ENCODE results near the gene LTB. TPM values are rescaled to one million over a fixed set of nuclear protein-coding genes. Genes with fewer than 3 reads are reported as not detected.

Gene LTB
- total and polyA plus RNA-seq, 5 donors from 2014 or later = 493 to 1,480 (median 1,395) TPM

- Mint-ChIP-seq H3K4me3 (peak overlapping the region in 1 of 4 donors; percentile 38), H3K27me3 (no peaks in the 10 kb centered on the region), H3K9me3 (no peaks in the 10 kb centered on the region), H3K36me3 (peaks cover 56% of the 10 kb centered on the region), H3K4me1 (peaks cover 15 to 53% (median 34%) of the 10 kb centered on the region in 4 donors), H3K27ac (peak overlapping the region in 1 of 3 donors; percentile 68)
- Histone ChIP-seq H3K36me3 (ENCODE audit: control insufficient read depth, insufficient read depth, low read length) (peaks cover 91% of the 10 kb centered on the region), H3K4me1 (ENCODE audit: control insufficient read depth, insufficient read depth, low read length, poor library complexity, severe bottlenecking) (peaks cover 18% of the 10 kb centered on the region), H3K27me3 (ENCODE audit: control insufficient read depth, insufficient read depth, low read length) (no peaks in the 10 kb centered on the region), H3K27ac (ENCODE audit: insufficient read depth, low read length, poor library complexity, severe bottlenecking) (no peak overlapping the region), H3K9me3 (ENCODE audit: control insufficient read depth in 2 of 2, low read length in 2 of 2) (no peaks in the 10 kb centered on the region), H3K4me3 (ENCODE audit: low read depth, low read length) (no peak overlapping the region)
- no peak for ATAC-seq (ENCODE audit: low read depth in 2 of 2)
- no peak for DNase-seq
These were observed 48.2 kb downstream of the LTB start for GRCh38 chr6:31534011-31534410.

GRCh38 chr6:31533455-31533841 is 48.8 kb downstream of the LTB start:
- H3K27ac ChIP-seq (ENCODE audit: insufficient read depth, low read length, poor library complexity, severe bottlenecking) = no peak overlapping the region
- H3K27me3 ChIP-seq (ENCODE audit: control insufficient read depth, insufficient read depth, low read length) = no peaks in the 10 kb centered on the region
- H3K9me3 ChIP-seq (ENCODE audit: control insufficient read depth in 2 of 2, low read length in 2 of 2) = no peaks in the 10 kb centered on the region
- H3K27ac Mint-ChIP-seq = peak overlapping the region in 1 of 3 donors; percentile 68
- DNase-seq = no peak
- H3K9me3 Mint-ChIP-seq = no peaks in the 10 kb centered on the region
- peak overlapping the region in 1 of 4 donors; percentile 17 for H3K4me3 Mint-ChIP-seq
- peaks cover 85% of the 10 kb centered on the region for H3K36me3 ChIP-seq (ENCODE audit: control insufficient read depth, insufficient read depth, low read length)
- H3K4me3 ChIP-seq (ENCODE audit: low read depth, low read length) = no peak overlapping the region
- no peaks in the 10 kb centered on the region for H3K27me3 Mint-ChIP-seq
- H3K36me3 Mint-ChIP-seq = peaks cover 50% of the 10 kb centered on the region
- H3K4me1 ChIP-seq (ENCODE audit: control insufficient read depth, insufficient read depth, low read length, poor library complexity, severe bottlenecking) = peaks cover 12% of the 10 kb centered on the region
- no peak for ATAC-seq (ENCODE audit: low read depth in 2 of 2)
- H3K4me1 Mint-ChIP-seq = peaks cover 10 to 50% (median 29%) of the 10 kb centered on the region in 4 donors

- Mint-ChIP-seq H3K4me3 (peak overlapping the region in 2 of 4 donors; percentile 10 to 17), H3K27ac (peak overlapping the region in 1 of 3 donors; percentile 68), H3K27me3 (no peaks in the 10 kb centered on the region), H3K36me3 (peaks cover 48% of the 10 kb centered on the region), H3K4me1 (peaks cover 7 to 46% (median 25%) of the 10 kb centered on the region in 4 donors), H3K9me3 (no peaks in the 10 kb centered on the region)
- no peaks in the 10 kb centered on the region for H3K27me3 ChIP-seq (ENCODE audit: control insufficient read depth, insufficient read depth, low read length)
- peaks cover 6% of the 10 kb centered on the region for H3K4me1 ChIP-seq (ENCODE audit: control insufficient read depth, insufficient read depth, low read length, poor library complexity, severe bottlenecking)
- H3K9me3 ChIP-seq (ENCODE audit: control insufficient read depth in 2 of 2, low read length in 2 of 2) = no peaks in the 10 kb centered on the region
- DNase-seq (no peak), ATAC-seq (ENCODE audit: low read depth in 2 of 2) (no peak)
- H3K4me3 ChIP-seq (ENCODE audit: low read depth, low read length) = no peak overlapping the region
- H3K27ac ChIP-seq (ENCODE audit: insufficient read depth, low read length, poor library complexity, severe bottlenecking) = no peak overlapping the region
- peaks cover 79% of the 10 kb centered on the region for H3K36me3 ChIP-seq (ENCODE audit: control insufficient read depth, insufficient read depth, low read length)
These were observed 49.4 kb downstream of the LTB start for GRCh38 chr6:31532644-31533454.

GRCh38 chr6:31531771-31532643 is 50.2 kb downstream of the LTB start:
- Mint-ChIP-seq H3K9me3 (no peaks in the 10 kb centered on the region), H3K4me3 (no peak overlapping the region), H3K27me3 (no peaks in the 10 kb centered on the region), H3K4me1 (peaks cover 7 to 41% (median 24%) of the 10 kb centered on the region in 4 donors), H3K27ac (no peak overlapping the region), H3K36me3 (peaks cover 44% of the 10 kb centered on the region)
- no peak overlapping the region for H3K4me3 ChIP-seq (ENCODE audit: low read depth, low read length)
- peaks cover 71% of the 10 kb centered on the region for H3K36me3 ChIP-seq (ENCODE audit: control insufficient read depth, insufficient read depth, low read length)
- H3K27ac ChIP-seq (ENCODE audit: insufficient read depth, low read length, poor library complexity, severe bottlenecking) = no peak overlapping the region
- H3K4me1 ChIP-seq (ENCODE audit: control insufficient read depth, insufficient read depth, low read length, poor library complexity, severe bottlenecking) = no peaks in the 10 kb centered on the region
- ATAC-seq (ENCODE audit: low read depth in 2 of 2) = no peak
- no peaks in the 10 kb centered on the region for H3K9me3 ChIP-seq (ENCODE audit: control insufficient read depth in 2 of 2, low read length in 2 of 2)
- no peaks in the 10 kb centered on the region for H3K27me3 ChIP-seq (ENCODE audit: control insufficient read depth, insufficient read depth, low read length)
- no peak for DNase-seq

DNA sequence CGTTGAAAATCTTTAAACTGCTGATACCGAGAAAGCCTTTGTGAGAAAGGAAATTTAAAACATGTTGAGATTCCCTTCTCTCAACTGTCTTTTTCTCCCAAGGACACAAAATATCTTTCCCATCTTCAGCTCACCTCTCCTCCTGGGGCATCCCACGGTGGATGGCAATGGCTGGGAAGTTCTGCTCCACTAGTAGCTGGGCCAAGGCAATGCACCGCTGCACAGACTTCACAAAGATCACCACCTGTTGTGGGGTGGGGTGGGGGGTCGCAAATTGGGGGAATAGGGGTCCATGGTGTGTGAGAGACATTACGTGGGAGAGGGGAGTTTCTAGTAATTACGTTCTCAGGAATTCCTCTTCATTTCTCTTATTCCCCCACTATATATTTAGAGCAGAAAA is 51.1 kb downstream of the LTB start:
- H3K27ac ChIP-seq (ENCODE audit: insufficient read depth, low read length, poor library complexity, severe bottlenecking) = no peak overlapping the region
- Mint-ChIP-seq H3K4me1 (peaks cover 7 to 34% (median 20%) of the 10 kb centered on the region in 4 donors), H3K27ac (no peak overlapping the region), H3K36me3 (peaks cover 40% of the 10 kb centered on the region), H3K27me3 (no peaks in the 10 kb centered on the region), H3K9me3 (no peaks in the 10 kb centered on the region), H3K4me3 (no peak overlapping the region)
- no peaks in the 10 kb centered on the region for H3K9me3 ChIP-seq (ENCODE audit: control insufficient read depth in 2 of 2, low read length in 2 of 2)
- peaks cover 63% of the 10 kb centered on the region for H3K36me3 ChIP-seq (ENCODE audit: control insufficient read depth, insufficient read depth, low read length)
- no peak overlapping the region for H3K4me3 ChIP-seq (ENCODE audit: low read depth, low read length)
- DNase-seq = no peak
- no peaks in the 10 kb centered on the region for H3K27me3 ChIP-seq (ENCODE audit: control insufficient read depth, insufficient read depth, low read length)
- H3K4me1 ChIP-seq (ENCODE audit: control insufficient read depth, insufficient read depth, low read length, poor library complexity, severe bottlenecking) = no peaks in the 10 kb centered on the region
- no peak for ATAC-seq (ENCODE audit: low read depth in 2 of 2)

GRCh38 chr6:31530659-31531058 is 51.6 kb downstream of the LTB start:
- Histone ChIP-seq H3K27me3 (ENCODE audit: control insufficient read depth, insufficient read depth, low read length) (no peaks in the 10 kb centered on the region), H3K4me3 (ENCODE audit: low read depth, low read length) (no peak overlapping the region), H3K36me3 (ENCODE audit: control insufficient read depth, insufficient read depth, low read length) (peaks cover 58% of the 10 kb centered on the region), H3K27ac (ENCODE audit: insufficient read depth, low read length, poor library complexity, severe bottlenecking) (no peak overlapping the region), H3K9me3 (ENCODE audit: control insufficient read depth in 2 of 2, low read length in 2 of 2) (no peaks in the 10 kb centered on the region), H3K4me1 (ENCODE audit: control insufficient read depth, insufficient read depth, low read length, poor library complexity, severe bottlenecking) (no peaks in the 10 kb centered on the region)
- H3K27me3 Mint-ChIP-seq = no peaks in the 10 kb centered on the region
- no peak for DNase-seq
- no peak for ATAC-seq (ENCODE audit: low read depth in 2 of 2)
- no peaks in the 10 kb centered on the region for H3K9me3 Mint-ChIP-seq
- no peak overlapping the region for H3K4me3 Mint-ChIP-seq
- H3K4me1 Mint-ChIP-seq = peaks cover 7 to 29% (median 15%) of the 10 kb centered on the region in 4 donors
- H3K36me3 Mint-ChIP-seq = peaks cover 35% of the 10 kb centered on the region
- peak overlapping the region in 1 of 3 donors; percentile 33 for H3K27ac Mint-ChIP-seq

All from CD4-positive, CD25-positive, alpha-beta regulatory T cell (primary cell).